Upper lobe of left lung (tissue), 4 donors: ENCODE results near the gene PIP5K1C.

Experiments used
- CTCF ChIP-seq, 6 experiments: fragments of 450-650 bp in 4 of 6; fragments of 200-600 bp in 2 of 6; sonication (generic) in 2 of 6; IDR thresholded peaks; one replicate each; pipeline ENCODE4 v1.5.1; 2016 to 2019; ENCODE audit warnings: antibody characterized with exemption in 6 of 6
- EP300 ChIP-seq, 4 donors: sonication (generic); formaldehyde crosslinking; IDR thresholded peaks; one replicate each; pipeline ENCODE4 v1.5.1; 2017; ENCODE audit warnings: antibody characterized with exemption in 4 of 4, control low read depth in 2 of 4
- POLR2A ChIP-seq, 4 donors: fragments of 450-650 bp; IDR thresholded peaks; one replicate each; pipeline ENCODE4 v1.5.1; 2016 to 2017; ENCODE audit warnings: antibody characterized with exemption in 4 of 4, mild to moderate bottlenecking in 2 of 4
- POLR2AphosphoS5 ChIP-seq, 2 donors: sonication (generic); formaldehyde crosslinking; IDR thresholded peaks; one replicate each; pipeline ENCODE4 v1.5.1; 2017; ENCODE audit warnings: antibody characterized with exemption in 2 of 2

- TF ChIP-seq CTCF (IDR thresholded peaks at IDR 0.05) (no peak), POLR2A (IDR thresholded peaks at IDR 0.05) (no peak), POLR2AphosphoS5 (IDR thresholded peaks at IDR 0.05) (no peak), EP300 (IDR thresholded peaks at IDR 0.05) (no peak)
These were observed 8.9 kb downstream of the PIP5K1C start for GRCh38 chr19:3691372-3691716.
